ENCODE measurements around the gene ZNF576.
"Not testable (repeated sequence)": the region's sequence is repeated elsewhere in the genome, so short reads cannot be mapped to it uniquely, and the experiment has no call there.

Gene ZNF576

GRCh38 chr19:43595999-43596841 is at the start of gene ZNF576, which contains the start of gene IRGQ:
ZNF576 (plus strand) TSS chr19:43596595; CDS start chr19:43597109, 514 bp downstream.
IRGQ (minus strand) TSS chr19:43596134; CDS start chr19:43595338, 796 bp downstream.
- peak; percentile 100 for DNase-seq

- not testable (repeated sequence) for DNase-seq
Measured at GRCh38 chr19:43547926-43548325, 48.5 kb upstream of the ZNF576 start.

- no peak for DNase-seq
Measured at GRCh38 chr19:43548706-43549105, 47.7 kb upstream of the ZNF576 start.

- DNase-seq, result no peak
Measured at GRCh38 chr19:43551399-43552197, 44.8 kb upstream of the ZNF576 start.

- DNase-seq, result no peak
Measured at GRCh38 chr19:43552198-43552450, 44.3 kb upstream of the ZNF576 start.

GRCh38 chr19:43552616-43553015 is 43.8 kb upstream of the ZNF576 start:
- no peak for DNase-seq

GRCh38 chr19:43553656-43554055 is 42.7 kb upstream of the ZNF576 start:
- DNase-seq, result no peak

GRCh38 chr19:43554317-43554895 is 42.0 kb upstream of the ZNF576 start:
- DNase-seq, result no peak

- peak; percentile 63 for DNase-seq
Measured at GRCh38 chr19:43555185-43555770, 41.1 kb upstream of the ZNF576 start.

GRCh38 chr19:43560687-43561086 is 35.7 kb upstream of the ZNF576 start:
- peak; percentile 52 for DNase-seq

GRCh38 chr19:43561139-43561970 is 35.0 kb upstream of the ZNF576 start:
- DNase-seq, result no peak

GRCh38 chr19:43562226-43562697 is 34.1 kb upstream of the ZNF576 start:
- DNase-seq, result no peak

GRCh38 chr19:43562698-43563241 is 33.6 kb upstream of the ZNF576 start:
- DNase-seq, result peak; percentile 90

- no peak for DNase-seq
Measured at GRCh38 chr19:43563816-43564457, 32.5 kb upstream of the ZNF576 start.

- DNase-seq, result no peak
Measured at GRCh38 chr19:43564800-43565199, 31.6 kb upstream of the ZNF576 start.

- no peak for DNase-seq
Measured at GRCh38 chr19:43569657-43570056, 26.7 kb upstream of the ZNF576 start.

GRCh38 chr19:43570174-43570791 is 26.1 kb upstream of the ZNF576 start:
- DNase-seq, result no peak

GRCh38 chr19:43572171-43572588 is 24.2 kb upstream of the ZNF576 start:
- DNase-seq, result no peak

GRCh38 chr19:43574424-43575155 is 21.8 kb upstream of the ZNF576 start:
- DNase-seq, result peak; percentile 68
